Neural progenitor cell (in vitro differentiated cells): ENCODE measurements around the gene CERS4. TPM values are rescaled to one million over a fixed set of nuclear protein-coding genes. Genes with fewer than 3 reads are reported as not detected.

Experiments used
- DNase-seq: peaks from one replicate; pipeline ENCODE4 v3.0.0-alpha.2; 2016; ENCODE audit warnings: low spot score
- H2AFZ ChIP-seq: fragments of 200-600 bp; sonication (generic); replicated peaks from 2 replicates; pipeline ENCODE4 v1.6.1; 2016; ENCODE audit warnings: antibody characterized with exemption
- H3F3A ChIP-seq: fragments of 200-600 bp; sonication (generic); 2 replicates; pipeline ENCODE4 v1.6.1; 2016; ENCODE audit warnings: antibody characterized with exemption, low read depth
- H3K27ac ChIP-seq: fragments of 200-600 bp; sonication (generic); 2 replicates; pipeline ENCODE4 v1.5.1; 2016; ENCODE audit warnings: mild to moderate bottlenecking
- H3K27me3 ChIP-seq: fragments of 200-600 bp; sonication (generic); 2 replicates; pipeline ENCODE4 v1.6.1; 2016; ENCODE audit warnings: mild to moderate bottlenecking, moderate library complexity
- H3K36me3 ChIP-seq: fragments of 200-600 bp; sonication (generic); 2 replicates; pipeline ENCODE4 v1.5.1; 2016
- H3K4me1 ChIP-seq: fragments of 200-600 bp; sonication (generic); 2 replicates; pipeline ENCODE4 v1.6.1; 2016; ENCODE audit warnings: mixed run types
- H3K4me2 ChIP-seq: fragments of 200-600 bp; sonication (generic); 2 replicates; pipeline ENCODE4 v1.6.1; 2016
- H3K4me3 ChIP-seq: fragments of 200-600 bp; sonication (generic); 2 replicates; pipeline ENCODE4 v1.5.1; 2016
- H3K79me2 ChIP-seq: fragments of 200-600 bp; sonication (generic); 2 replicates; pipeline ENCODE4 v1.6.1; 2016; ENCODE audit warnings: low read depth
- H3K9ac ChIP-seq: fragments of 200-600 bp; sonication (generic); 2 replicates; pipeline ENCODE4 v1.6.1; 2016
- H3K9me3 ChIP-seq: fragments of 200-600 bp; sonication (generic); 2 replicates; pipeline ENCODE4 v1.5.1; 2016; ENCODE audit warnings: low read depth
- H4K20me1 ChIP-seq: fragments of 200-600 bp; sonication (generic); 2 replicates; pipeline ENCODE4 v1.6.1; 2016; ENCODE audit warnings: low read depth
- H3K27ac Mint-ChIP-seq: 3 replicates; pipeline ENCODE4 v1.8.0; 2021; ENCODE audit warnings: mixed read lengths
- H3K27me3 Mint-ChIP-seq: 2 replicates; pipeline ENCODE4 v1.8.0; 2022; ENCODE audit warnings: low read depth, mild to moderate bottlenecking, inconsistent platforms, moderate library complexity, mixed read lengths; ENCODE audit not compliant: insufficient read depth
- H3K36me3 Mint-ChIP-seq: 3 replicates; pipeline ENCODE4 v1.8.0; 2021; ENCODE audit warnings: mixed read lengths
- H3K4me1 Mint-ChIP-seq: 3 replicates; pipeline ENCODE4 v1.8.0; 2021; ENCODE audit warnings: mixed read lengths
- H3K4me3 Mint-ChIP-seq: 3 replicates; pipeline ENCODE4 v1.8.0; 2021; ENCODE audit warnings: mild to moderate bottlenecking, moderate library complexity, mixed read lengths
- H3K9me3 Mint-ChIP-seq: 3 replicates; pipeline ENCODE4 v1.8.0; 2020; ENCODE audit warnings: mixed read lengths
- EZH2 ChIP-seq: fragments of 200-600 bp; sonication (generic); IDR thresholded peaks from 2 replicates; pipeline ENCODE4 v1.6.1; 2017; ENCODE audit warnings: antibody characterized with exemption, mild to moderate bottlenecking, moderate library complexity
- EZH2phosphoT487 ChIP-seq: fragments of 200-600 bp; sonication (generic); IDR thresholded peaks from 2 replicates; pipeline ENCODE4 v1.6.1; 2017; ENCODE audit warnings: antibody characterized with exemption
- total RNA-seq: library from RNA; depleted of rRNA; stranded (reverse); fragments of >200 nt; gene quantifications from 2 replicates; pipeline ENCODE4 v1.2.3, GENCODE V29; 2015; ENCODE audit warnings: low replicate concordance
- TF ChIP-seq, protein P1 (sequence below): fragments of 200-600 bp; sonication (generic); IDR thresholded peaks from 2 replicates; pipeline ENCODE4 v1.5.1; 2017; ENCODE audit warnings: antibody characterized with exemption, mild to moderate bottlenecking

The CERS4 gene
- total RNA-seq, 1 donor from 2014 or later: 34.1 TPM

DNA sequence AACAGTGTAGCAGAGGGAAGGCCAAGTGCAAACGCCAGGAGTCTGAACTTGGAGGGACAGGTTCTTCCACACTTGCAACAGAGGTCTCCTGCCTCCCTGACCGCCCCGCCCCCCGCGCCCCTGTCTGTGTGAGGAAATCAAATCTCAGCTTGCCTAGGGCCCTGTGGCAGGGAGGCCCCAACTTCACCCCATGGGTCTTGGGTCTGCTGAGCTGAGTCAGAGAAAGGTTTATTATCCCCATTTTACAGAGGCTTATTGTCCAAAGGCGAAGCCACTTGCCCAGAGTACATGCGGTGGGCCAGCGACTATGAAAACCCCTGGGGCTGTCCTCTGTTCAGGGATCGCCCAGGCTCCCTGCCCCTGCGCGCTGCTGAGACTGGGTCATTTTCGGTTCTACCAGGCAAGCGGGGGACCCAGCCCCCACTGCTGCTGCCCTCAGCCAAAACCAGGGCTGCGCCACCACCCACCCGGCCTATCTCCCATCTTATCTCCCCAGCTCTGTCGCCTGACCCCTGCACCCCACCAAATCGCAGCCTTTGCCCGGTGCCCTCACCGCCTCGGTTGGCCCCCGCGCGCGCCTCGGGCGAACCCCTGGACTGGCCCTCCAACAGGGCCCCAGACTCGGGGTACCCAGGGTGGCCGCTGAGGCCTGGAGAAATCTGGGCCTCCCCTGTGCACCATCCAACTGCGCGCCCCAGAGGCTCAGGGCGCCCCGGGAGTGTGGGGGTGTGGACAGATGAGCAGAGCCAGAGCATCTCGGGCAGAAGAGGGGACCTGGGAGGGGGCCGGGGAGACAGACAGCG is 850 bp upstream of the CERS4 start:
- peaks cover 31% of the 10 kb centered on the region for H4K20me1 ChIP-seq
- Mint-ChIP-seq H3K27ac (peak overlapping the region; percentile 90), H3K9me3 (no peaks in the 10 kb centered on the region), H3K4me1 (peaks cover 27% of the 10 kb centered on the region), H3K27me3 (peaks cover 7% of the 10 kb centered on the region), H3K4me3 (peak overlapping the region; percentile 81), H3K36me3 (no peaks in the 10 kb centered on the region)
- peak overlapping the region; percentile 71 for H3K4me3 ChIP-seq
- peak overlapping the region; percentile 77 for H3K4me2 ChIP-seq
- H3K27ac ChIP-seq: no peak overlapping the region
- peaks cover 22% of the 10 kb centered on the region for H3K4me1 ChIP-seq
- peaks cover 47% of the 10 kb centered on the region for H3F3A ChIP-seq
- no peak for TF ChIP-seq EZH2phosphoT487
- TF ChIP-seq EZH2: no peak
- TF ChIP-seq, protein P1, sequence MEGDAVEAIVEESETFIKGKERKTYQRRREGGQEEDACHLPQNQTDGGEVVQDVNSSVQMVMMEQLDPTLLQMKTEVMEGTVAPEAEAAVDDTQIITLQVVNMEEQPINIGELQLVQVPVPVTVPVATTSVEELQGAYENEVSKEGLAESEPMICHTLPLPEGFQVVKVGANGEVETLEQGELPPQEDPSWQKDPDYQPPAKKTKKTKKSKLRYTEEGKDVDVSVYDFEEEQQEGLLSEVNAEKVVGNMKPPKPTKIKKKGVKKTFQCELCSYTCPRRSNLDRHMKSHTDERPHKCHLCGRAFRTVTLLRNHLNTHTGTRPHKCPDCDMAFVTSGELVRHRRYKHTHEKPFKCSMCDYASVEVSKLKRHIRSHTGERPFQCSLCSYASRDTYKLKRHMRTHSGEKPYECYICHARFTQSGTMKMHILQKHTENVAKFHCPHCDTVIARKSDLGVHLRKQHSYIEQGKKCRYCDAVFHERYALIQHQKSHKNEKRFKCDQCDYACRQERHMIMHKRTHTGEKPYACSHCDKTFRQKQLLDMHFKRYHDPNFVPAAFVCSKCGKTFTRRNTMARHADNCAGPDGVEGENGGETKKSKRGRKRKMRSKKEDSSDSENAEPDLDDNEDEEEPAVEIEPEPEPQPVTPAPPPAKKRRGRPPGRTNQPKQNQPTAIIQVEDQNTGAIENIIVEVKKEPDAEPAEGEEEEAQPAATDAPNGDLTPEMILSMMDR: no peak
- peak overlapping the region; percentile 14 for H2AFZ ChIP-seq
- H3K9me3 ChIP-seq: no peaks in the 10 kb centered on the region
- H3K9ac ChIP-seq: no peak overlapping the region
- no peaks in the 10 kb centered on the region for H3K36me3 ChIP-seq
- DNase-seq: peak; percentile 28
- H3K27me3 ChIP-seq: no peaks in the 10 kb centered on the region
- peaks cover 40% of the 10 kb centered on the region for H3K79me2 ChIP-seq

DNA sequence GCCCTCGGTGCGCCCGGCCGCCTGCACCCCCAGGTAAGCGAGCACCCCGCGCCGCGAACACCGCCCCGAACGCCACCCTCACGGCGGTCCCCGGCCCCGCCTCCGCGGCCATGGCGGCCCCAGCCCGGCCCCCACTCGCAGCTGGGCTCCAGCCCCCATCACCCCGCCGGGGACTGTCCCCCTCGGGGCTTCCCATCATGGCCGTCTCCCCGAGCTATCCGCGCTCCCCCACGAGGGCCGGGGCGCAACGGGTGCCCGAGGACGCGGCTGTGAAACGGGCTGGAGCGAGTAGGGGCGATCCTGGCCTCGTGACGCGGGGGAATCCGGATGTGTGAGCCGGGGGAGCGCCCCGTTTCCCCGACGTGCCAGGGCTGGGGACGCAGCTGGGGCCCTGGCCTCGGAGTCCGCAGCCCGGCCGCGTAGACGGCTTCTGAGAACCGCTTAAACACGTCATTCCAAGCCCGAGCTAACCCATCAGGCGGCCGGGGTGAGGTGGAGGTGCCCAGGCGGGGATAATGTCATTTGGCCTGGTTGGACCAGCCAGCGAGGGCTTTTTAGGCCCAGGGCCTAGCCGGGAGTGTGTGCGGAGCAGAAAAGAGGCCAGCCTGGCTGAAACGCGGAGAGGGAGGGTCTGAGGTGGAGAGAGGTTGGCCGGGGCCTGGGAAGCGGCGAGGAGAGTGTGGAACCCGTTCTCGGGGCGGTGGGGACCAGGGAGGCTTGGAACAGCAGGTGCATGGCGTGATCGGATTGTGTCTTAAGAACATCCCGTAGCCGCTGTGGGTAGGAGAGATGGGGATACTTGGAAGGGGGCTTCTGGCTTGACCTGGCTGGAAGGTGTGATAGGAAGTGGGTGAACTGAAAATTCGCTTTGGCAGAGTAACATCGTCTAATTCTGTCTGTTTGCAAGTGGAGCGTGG is 550 bp downstream of the CERS4 start:
- H3K27me3 Mint-ChIP-seq: peaks cover 5% of the 10 kb centered on the region
- H3K9ac ChIP-seq: peak overlapping the region; percentile 69
- peak; percentile 86 for DNase-seq
- no peaks in the 10 kb centered on the region for H3K27me3 ChIP-seq
- peak overlapping the region; percentile 74 for H3K27ac Mint-ChIP-seq
- H3F3A ChIP-seq: peaks cover 33% of the 10 kb centered on the region
- H3K4me1 Mint-ChIP-seq: peaks cover 26% of the 10 kb centered on the region
- peak overlapping the region; percentile 6 for H3K27ac ChIP-seq
- TF ChIP-seq EZH2 (no peak), EZH2phosphoT487 (no peak)
- TF ChIP-seq, protein P1: no peak
- H3K36me3 ChIP-seq: no peaks in the 10 kb centered on the region
- H3K4me2 ChIP-seq: peak overlapping the region; percentile 88
- no peaks in the 10 kb centered on the region for H3K9me3 Mint-ChIP-seq
- H3K9me3 ChIP-seq: no peaks in the 10 kb centered on the region
- peaks cover 52% of the 10 kb centered on the region for H3K79me2 ChIP-seq
- peaks cover 10% of the 10 kb centered on the region for H3K4me1 ChIP-seq
- H3K36me3 Mint-ChIP-seq: no peaks in the 10 kb centered on the region
- H2AFZ ChIP-seq: no peak overlapping the region
- H3K4me3 ChIP-seq: peak overlapping the region; percentile 71
- H4K20me1 ChIP-seq: peaks cover 45% of the 10 kb centered on the region
- H3K4me3 Mint-ChIP-seq: peak overlapping the region; percentile 91

DNA sequence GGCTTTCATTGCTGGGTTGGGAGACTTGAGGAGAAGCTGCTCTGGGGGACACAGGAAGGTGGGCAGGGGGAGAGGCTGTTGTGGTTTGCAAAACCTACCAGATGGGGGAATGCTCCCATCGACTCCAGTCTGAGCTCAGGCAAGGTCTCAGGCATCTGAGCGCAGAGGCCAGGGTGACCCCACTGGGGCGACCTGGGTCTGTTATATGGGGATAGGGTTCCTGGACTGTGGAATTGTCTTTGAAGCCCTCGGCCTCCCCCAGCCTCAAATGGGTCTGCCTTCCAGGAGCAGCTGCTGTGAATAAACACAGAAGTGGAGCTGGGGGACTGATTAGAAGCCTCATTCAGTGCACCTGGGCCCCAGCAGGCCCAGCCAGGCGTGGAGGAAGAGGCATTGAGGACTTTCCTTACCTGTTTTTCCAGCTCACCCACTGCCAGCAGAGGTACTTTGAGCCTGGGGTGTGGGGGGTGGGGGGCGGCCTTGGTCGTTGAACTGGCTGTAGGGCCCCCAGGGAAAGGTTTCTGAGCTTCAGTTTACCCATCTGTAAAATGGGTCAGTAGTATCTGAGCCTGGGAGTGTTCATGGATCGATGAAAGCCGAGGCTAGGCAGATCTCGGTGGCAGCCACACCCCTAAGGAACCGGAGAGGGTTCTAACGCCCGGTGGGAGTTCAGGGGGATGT is 1.4 kb downstream of the CERS4 start:
- H3K4me1 Mint-ChIP-seq: peaks cover 23% of the 10 kb centered on the region
- no peaks in the 10 kb centered on the region for H3K9me3 ChIP-seq
- H3K27ac ChIP-seq: no peak overlapping the region

More for the DNA sequence above, 1.4 kb downstream of the CERS4 start:
- DNase-seq: no peak
- Histone ChIP-seq H3K4me3 (peak overlapping the region; percentile 71), H3K27me3 (no peaks in the 10 kb centered on the region), H3K4me2 (peak overlapping the region; percentile 88), H3K36me3 (no peaks in the 10 kb centered on the region), H3F3A (peaks cover 29% of the 10 kb centered on the region), H3K9ac (peak overlapping the region; percentile 69), H3K4me1 (peaks cover 10% of the 10 kb centered on the region), H3K79me2 (peaks cover 54% of the 10 kb centered on the region), H4K20me1 (peaks cover 46% of the 10 kb centered on the region), H2AFZ (no peak overlapping the region)
- Mint-ChIP-seq H3K27me3 (peaks cover 5% of the 10 kb centered on the region), H3K36me3 (no peaks in the 10 kb centered on the region), H3K9me3 (no peaks in the 10 kb centered on the region), H3K27ac (peak overlapping the region; percentile 74), H3K4me3 (peak overlapping the region; percentile 91)
- TF ChIP-seq EZH2 (no peak), EZH2phosphoT487 (no peak)
- TF ChIP-seq, protein P1: no peak
